DMS153 treated with DMSO at 0.1 percent for 48 hours (cell line): Measurements from ENCODE around the gene CST9.
"Not testable (repeated sequence)": the region's sequence is repeated elsewhere in the genome, so short reads cannot be mapped to it uniquely, and the experiment has no call there.

Experiments
- DNase-seq: peaks from one replicate; lab custom pipeline; 2025; ENCODE audit not compliant: unreplicated experiment; lab: John Stamatoyannopoulos, UW

Gene CST9

DNA sequence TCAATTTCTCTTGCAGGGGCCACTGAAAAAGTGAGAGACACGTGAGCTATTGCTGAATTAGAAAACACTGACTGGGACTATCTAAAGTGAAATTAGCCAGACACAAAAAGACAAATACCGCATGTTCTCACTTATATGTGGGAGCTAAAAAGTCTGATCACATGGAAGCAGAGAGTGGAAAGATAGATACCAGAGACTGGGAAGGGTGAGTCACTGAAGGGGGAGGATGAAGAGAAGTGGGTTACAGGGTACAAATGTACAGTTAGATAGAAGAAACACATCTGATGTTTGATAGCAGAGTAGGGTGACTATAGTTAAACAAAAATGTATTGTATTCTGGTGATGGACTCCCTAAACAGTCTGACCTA is 18.6 kb upstream of the CST9 start:
- no peak for DNase-seq

DNA sequence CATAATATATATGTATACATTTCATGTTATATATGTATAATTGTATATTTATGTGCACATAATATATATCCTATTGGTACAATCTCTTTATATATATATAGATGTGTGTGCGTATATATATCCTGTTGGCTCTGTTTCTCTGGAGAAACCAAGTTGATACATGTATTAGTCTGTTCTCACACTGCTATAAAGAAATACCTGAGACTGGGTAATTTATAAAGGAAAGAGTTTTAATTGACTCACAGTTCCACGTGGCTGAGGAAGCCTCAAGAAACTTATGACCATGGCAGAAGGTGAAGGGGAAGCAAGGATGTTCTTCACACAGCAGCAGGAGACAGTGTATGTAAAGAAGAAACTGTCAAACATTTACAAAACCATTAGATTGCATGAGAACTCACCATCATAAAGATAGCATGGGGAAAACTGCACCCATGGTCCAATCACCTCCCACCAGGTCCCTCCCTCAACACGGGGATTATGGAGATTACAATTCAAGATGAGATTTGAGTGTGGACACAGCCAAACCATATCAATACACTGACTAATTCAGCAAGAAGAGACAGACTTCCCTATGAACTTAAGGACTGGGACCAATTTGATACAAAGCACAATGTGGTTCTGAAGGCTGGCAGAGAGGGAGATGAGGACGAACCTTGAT is 18.1 kb upstream of the CST9 start:
- no peak for DNase-seq

DNA sequence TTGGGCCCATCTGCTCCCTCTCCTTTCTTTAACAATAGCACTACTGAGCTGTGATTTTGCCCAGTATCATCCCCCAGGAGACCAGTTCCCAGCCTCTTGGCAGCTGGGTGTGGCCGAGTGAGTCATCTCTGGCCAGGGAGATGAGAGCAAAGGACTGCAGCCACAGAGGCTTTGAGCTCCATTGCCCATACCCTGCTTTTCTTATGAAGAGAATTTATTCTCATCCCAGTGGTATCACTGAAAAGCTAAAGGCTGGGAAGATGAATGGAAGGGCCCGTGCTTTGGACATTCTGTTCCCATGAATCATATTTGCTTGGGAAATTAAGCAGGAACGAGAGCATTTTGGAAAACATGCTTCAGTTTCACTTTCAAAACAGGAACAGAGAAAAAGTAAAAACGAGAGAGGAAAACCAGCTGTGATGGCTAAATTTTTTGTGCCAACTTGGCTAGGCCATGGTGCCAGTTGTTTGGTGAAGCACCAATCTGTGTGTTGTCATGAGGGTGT is 17.2 kb upstream of the CST9 start:
- peak; percentile 12 for DNase-seq

DNA sequence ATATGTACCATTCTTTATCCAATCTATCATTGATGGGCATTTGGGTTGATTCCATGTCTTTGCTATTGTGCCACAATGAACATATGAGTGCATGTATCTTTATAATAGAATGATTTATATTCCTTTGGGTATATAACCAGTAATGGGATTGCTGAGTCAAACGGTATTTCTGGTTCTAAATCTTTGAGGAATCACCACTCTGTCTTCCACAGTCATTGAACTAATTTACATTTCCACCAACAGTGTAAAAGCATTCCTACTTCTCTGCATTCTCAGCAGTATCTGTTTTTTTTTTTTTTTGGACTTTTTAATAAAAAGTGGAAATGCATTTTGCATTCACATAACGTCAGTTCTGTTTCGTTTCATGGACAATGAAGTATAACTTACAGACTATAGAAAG is 16.7 kb upstream of the CST9 start:
- DNase-seq = not testable (repeated sequence)

DNA sequence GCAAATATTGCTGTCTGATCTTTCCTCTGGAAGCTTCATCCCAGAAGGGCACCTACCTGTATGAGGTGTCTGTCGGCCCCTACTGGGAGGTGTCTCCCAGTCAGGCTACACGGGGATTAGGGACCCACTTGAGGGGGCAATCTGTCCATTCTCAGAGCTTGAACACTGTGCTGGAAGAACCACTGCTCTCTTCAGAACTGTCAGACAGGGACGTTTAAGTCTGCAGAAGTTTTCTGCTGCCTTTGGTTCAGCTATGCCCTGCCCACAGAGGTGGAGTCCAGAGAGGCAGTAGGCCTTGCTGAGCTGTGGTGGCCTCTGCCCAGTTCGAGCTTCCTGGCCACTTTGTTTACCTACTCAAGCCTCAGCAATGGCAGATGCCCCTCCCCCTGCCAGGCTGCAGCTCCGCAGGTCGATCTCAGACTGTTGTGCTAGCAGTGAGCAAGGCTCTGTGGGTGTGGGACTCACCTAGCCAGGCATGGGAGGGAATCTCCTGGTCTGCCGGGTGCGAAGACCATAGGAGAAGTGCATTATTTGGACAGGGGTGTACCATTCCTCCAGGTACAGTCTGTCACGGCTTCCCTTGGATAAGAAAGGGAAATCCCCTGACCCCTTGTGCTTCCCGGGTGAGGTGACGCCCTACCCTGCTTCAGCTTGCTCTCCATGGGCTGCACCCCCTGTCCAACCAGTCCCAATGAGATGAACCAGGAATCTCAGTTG is 15.1 kb upstream of the CST9 start:
- not testable (repeated sequence) for DNase-seq

DNA sequence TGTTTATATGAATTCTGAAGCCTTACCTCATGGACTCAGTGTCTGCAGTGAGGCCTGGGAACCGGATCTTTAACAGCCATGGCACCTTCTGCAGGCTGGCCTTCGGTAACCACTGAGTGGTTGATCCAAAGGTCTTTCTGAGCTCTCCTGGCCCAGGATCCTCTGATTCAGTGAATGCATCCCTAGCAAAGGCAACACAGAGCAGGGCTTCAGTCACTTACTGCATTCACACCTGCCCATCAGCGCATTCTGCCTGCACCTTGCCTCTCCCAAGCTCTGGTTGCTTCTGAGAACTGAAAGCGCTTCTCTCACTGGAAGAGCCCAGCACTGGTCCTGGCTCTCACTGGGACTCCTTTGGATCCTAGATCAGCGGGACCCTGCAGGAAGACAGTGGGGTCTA is 8.4 kb upstream of the CST9 start:
- no peak for DNase-seq

DNA sequence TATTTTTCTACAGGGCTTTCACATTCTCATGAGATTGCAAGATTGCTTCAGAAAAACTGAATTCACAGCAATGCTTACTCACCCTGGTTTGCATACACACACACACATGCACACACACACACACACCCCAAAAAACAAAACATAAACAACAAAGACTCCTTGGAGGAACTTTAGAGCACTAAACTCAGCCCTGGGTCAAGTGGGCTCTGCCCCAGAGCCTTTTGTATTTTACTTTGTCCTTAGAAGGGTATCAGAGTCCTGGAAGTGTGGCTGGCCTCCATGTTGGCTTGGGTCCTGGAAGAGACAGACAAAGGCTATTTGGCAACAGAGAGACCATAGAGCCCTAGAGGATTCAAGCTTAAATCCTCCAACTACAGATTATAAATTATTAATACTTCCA is 8.0 kb upstream of the CST9 start:
- no peak for DNase-seq

DNA sequence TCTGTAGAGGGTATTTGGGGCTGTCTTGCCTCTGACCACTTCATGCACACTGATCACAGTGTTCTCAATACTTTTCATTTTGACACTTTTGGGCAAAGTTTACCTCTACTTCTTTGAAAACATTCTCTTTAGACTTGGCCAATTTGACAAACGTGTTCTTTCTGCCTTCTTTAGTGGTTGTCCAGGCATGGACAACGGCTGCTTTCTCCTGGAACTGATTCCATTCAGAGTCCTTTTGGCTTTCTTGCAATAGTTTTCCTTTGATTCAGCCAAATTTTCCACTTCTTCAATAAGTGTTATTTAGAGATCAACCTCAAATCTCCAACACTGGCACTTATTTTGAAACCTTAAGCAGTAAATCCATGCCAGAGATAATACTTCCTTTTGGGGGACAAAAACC is 6.7 kb upstream of the CST9 start:
- DNase-seq = no peak

DNA sequence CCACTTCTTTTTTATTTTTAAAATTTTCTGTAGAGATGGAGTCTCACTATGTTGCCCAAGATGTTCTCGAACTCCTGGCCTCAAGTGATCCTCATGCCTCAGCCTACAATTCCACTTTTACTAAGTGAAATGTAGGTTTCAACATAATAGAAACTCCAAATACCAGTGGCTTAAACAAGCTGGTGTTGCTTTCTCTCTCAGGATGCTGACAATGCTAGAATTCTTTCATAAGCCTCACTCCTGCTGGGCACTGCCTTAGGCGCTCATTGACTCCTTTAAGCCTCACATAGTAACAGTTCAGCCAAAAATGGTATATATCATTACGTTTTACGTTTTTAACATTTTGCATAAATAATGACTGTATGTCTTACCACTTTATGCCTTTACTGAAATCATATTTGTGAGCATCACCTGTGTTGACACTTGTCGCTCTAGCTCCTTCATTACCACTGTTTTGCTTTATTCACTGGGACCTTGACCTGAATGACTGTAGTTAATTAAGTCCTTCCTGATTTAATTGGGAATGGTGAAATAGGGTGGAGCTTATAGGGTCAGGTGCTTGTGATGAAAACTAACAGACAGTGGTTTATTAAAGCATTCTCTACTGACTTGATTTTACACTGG is 3.9 kb upstream of the CST9 start:
- DNase-seq = no peak

DNA sequence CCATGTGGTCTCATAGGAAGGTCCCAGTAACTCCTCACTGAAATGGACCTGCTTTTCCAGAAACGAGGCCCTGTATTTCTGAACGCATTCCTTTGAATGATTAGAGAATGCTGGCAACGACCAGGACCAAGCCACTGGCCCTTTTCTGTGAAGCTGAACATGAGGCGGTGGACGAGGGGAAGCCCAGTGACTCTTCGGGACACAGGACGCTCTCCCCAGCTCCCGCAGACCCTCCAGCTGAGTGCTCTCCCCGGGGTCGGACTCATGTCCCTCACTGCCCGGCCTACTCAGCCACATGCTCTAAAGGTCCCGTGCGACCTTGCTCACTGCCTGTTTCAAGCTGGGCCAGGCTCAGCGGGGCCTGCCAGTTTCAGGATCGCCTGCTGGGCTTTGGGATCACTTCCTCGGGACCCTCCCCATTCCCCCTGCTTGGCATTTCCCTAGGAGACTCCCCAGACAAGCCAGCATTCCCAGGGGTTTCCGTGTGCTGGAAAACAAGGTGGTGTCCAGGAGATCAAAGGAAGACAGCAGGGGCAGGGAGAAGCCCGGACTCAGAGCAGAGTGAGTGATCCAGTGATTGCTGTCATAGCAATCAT is 2.6 kb upstream of the CST9 start:
- no peak for DNase-seq

DNA sequence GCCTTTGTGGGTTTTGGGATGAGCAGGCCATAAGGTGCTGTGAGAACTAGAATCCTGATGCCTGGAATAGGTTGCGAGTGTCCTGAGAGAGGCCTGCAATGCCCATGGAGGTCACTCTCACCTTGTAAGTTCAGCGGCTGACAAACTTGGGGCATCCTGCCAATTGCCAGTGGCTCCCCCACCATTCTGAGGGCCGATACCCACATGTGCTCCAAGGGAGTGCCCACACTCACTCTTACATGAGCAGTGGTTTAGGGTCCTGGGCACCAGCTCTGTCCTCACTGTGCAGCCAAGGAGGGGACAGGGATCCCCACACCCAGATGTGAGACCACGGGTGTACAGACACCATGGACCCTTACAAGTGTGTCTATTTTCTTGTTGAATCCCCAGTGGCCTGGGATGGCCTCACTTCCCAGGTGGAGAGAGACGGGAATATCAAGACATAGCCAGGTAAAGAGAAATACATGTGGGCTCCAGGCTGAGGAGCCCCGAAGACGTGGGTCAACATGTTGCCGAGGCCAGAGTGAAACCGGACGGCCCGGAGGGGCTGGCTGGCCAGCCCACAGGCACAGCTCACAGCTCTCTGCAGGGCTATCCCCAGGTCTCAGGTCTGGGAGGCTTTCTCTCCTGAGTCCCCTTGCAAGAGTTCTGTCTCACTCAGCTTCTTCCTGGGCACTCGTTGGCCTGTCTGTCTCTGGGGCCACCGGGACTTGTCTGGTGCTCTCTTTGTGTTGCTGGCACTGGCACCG is 2.0 kb upstream of the CST9 start:
- no peak for DNase-seq

DNA sequence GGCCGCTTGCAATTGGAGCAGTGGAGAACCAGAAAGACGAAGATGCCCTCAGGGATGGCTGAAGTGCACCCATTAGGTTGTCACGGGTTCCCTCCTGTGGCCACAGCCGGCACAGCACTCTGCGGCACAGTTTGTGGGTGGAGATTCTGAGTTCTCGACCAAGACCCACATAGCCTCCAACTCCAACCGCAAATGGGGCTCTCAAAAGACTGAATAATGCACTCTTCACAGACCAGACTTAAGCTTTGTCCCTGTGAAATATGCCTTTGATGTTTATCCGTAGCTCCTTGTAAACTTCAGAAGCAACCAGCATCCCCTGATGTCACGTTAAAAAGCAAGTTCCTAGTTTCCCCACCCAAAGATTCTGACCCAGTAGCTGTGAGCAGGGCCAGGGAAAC is 934 bp upstream of the CST9 start:
- DNase-seq = peak; percentile 39

DNA sequence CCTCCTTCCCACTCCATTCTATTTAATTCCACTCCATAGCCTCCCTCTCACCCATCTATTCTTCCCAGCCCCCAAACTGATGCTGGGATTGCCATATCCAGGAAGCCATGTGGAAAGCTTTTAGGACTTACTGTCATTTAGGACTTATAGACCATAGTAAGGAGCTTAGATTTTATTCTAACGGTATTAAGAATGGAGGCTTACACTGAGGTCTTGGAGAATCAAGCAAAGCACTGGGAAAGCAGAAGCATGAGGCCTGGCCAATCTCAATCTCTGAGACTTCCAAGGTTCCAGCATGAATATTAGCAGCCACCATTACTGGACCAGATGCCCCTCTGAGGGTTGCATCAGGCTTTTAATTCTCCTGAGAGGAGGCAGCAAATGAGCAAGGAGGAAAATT is 1.4 kb downstream of the CST9 start:
- no peak for DNase-seq

DNA sequence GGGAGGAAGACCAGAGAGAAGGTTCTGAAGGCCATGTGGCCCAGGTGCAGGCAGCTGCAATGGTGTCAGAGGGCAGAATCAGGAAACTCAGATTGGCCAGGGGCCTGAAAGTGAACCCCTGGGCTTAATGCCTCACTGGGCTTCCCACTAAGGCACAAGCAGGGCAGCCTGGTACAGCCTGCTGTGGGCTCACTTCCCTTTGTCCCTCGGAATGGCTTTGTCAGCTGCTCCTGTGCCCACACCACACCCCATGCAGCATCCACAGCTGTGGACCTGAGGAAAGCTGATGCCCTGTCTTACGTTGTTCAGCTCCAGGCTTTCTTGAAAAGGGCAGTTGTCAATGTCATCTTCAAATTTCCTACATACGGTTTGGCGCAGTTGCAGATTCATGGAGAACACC is 2.4 kb downstream of the CST9 start:
- no peak for DNase-seq

DNA sequence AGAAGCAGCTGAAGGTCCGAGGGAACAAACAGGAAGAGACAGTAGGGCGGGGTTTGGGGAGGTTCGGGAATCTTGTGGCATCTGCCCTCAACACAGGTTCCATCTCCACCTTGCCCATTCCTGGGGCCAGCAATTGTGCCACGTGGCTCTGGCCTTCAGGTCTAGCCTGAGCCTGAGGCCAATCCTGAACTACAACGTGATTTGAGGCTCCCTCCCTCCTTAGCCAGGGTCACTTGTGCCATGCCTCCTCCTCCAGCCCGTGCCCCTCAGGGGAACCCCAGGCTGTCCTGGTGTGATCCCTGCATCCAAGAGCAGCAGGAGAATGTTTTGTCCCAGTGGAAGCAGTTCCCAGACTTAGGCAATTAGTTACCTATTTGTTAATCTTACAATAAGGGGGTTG is 3.0 kb downstream of the CST9 start:
- DNase-seq = no peak

DNA sequence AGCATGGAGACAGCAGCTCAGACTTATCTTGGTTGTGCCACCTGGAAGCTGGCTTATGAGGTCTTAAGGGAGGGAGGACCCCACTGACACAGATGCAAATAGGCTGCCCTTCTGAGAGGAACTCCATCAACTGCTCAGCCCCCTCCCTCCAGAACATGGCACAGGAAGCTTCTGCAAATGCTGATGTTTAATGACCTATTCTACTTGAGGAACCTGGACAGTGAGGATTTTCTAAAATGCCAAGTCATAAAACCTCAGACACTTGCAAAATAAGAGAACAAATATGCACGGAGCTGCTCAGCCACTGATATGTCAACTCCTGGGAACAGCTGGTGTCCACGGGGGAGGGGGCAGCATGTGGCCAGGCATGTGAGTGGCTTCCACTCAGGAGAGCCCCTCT is 3.5 kb downstream of the CST9 start:
- no peak for DNase-seq

DNA sequence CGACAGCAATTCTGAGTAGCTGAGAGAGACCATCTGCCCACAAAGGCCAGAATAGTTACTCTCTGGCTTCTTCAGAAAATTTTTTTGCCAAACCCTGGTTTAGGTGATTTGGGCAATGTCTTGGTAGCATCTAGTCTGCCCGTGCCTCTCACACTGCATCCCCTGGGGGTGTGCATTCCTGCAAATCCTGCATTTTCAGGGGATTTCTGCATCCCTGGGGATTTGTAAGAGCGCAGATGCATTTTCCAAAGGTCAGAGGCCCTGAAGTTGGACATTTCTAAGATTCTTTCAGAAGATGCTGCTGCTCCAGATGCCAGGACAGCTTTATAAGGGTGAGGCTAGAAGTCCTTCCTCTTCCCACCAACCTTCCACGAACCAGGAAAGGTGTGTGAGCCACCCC is 4.0 kb downstream of the CST9 start:
- no peak for DNase-seq

DNA sequence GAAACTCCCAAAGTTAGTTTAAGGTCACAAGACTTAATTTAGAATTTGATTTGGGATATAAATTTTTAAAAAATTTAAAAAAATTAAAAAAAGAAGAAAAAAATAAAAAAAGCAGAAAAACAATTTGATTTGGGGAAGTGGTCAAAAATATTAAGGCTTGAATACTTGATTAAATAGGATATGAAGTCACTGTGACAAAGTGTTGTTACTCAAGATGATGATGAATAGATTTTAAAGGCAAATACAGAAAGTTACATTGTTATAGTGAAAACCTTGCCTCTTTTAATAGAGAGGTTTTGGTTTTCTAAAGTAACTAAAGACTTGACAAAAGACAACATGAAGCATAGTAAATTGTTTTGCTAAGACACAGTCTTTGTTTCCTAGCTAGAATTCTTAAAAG is 7.2 kb downstream of the CST9 start:
- no peak for DNase-seq

DNA sequence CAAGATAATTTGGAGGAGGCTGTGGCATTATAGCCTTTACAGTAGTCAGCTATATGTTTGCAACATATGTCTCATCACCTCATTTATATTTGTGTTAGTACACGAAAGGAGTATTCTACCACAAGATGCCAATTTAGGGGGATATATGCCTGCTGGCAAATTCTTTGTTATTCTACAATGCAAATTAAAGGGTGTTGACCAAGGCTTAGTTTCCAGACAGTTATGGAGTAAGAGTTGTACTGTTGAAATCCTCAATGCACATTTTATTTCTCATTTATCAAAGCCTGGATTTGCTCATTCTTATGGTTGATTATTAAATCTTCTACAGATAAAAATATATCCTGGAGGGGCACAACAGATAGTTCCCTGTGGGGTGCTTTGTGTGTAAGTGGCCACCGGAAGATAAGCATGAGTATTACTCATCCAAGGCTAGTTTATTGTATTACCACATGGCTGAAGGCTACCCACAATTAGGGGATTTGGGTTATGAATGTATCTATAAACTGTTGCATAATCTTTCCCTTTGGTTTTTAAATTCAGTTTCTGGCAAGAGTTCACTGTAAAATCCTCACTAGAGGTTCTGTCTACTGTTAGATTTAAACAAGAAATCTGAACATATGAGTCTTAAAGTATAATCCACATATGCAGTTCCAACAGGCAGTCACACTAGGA is 9.0 kb downstream of the CST9 start:
- no peak for DNase-seq

DNA sequence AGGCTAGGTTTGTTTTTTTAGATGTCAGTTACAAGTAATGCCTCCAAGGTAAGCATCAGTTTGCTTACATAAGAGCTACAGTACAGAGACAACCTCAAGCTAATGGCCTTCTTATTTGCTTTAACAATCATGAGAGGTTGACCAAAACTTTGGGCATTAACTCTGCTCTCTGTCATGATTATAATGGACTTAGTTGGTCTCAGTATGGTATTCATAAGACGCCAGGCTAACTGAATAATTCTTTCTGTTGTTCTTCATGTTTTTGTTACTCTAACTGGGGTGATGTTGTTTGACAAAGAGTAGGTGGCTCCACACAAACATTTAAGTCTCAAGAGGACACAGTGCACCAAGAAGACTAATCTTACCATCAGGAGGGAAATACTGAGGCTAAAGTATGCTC is 9.8 kb downstream of the CST9 start:
- DNase-seq = no peak
